Activated CD8-positive, alpha-beta memory T cell treated with anti-CD3 and anti-CD28 coated beads for 4 hours (primary cell): Measurements from ENCODE around the gene SCT.

Source experiments
- DNase-seq, 2 donors: peaks; one replicate each; pipeline ENCODE4 v3.0.0-alpha.2; 2020; ENCODE audit warnings: low read depth in 2 of 2

The SCT gene

GRCh38 chr11:643849-644738 lies 17.1 kb upstream of the SCT start:
- DNase-seq, result no peak

- DNase-seq, result no peak
Observed at GRCh38 chr11:643366-643765, 16.4 kb upstream of the SCT start.

GRCh38 chr11:641806-642370 lies 14.9 kb upstream of the SCT start:
- DNase-seq, result no peak

GRCh38 chr11:640021-640706 lies 13.2 kb upstream of the SCT start:
- no peak for DNase-seq

GRCh38 chr11:639332-639955 lies 12.5 kb upstream of the SCT start:
- DNase-seq, result no peak

- DNase-seq, result no peak
Observed at GRCh38 chr11:638631-639331, 11.8 kb upstream of the SCT start.

GRCh38 chr11:637593-638521 lies 10.9 kb upstream of the SCT start:
- DNase-seq, result no peak

- no peak for DNase-seq
Observed at GRCh38 chr11:637333-637592, 10.3 kb upstream of the SCT start.

GRCh38 chr11:636511-637332 lies 9.7 kb upstream of the SCT start, which contains the start of gene DRD4:
DRD4 (plus strand) TSS chr11:637269; CDS start chr11:637305, 36 bp downstream.
- DNase-seq, result no peak

GRCh38 chr11:635945-636510 lies 9.0 kb upstream of the SCT start:
- DNase-seq, result no peak

GRCh38 chr11:630871-631270 lies 3.9 kb upstream of the SCT start:
- no peak for DNase-seq

GRCh38 chr11:629237-629583 lies 2.2 kb upstream of the SCT start:
- no peak for DNase-seq

- DNase-seq, result no peak
Observed at GRCh38 chr11:628056-628455, 1.1 kb upstream of the SCT start.

- DNase-seq, result no peak
Observed at GRCh38 chr11:627308-627576, 261 bp upstream of the SCT start.

GRCh38 chr11:625636-626268 lies 1.2 kb downstream of the SCT start:
- DNase-seq, result no peak

- no peak for DNase-seq
Observed at GRCh38 chr11:624705-625635, 2.0 kb downstream of the SCT start, which contains the start of gene CDHR5. CDHR5 (minus strand) TSS chr11:624955; CDS start chr11:624902, 53 bp downstream.

GRCh38 chr11:623999-624704 lies 2.8 kb downstream of the SCT start:
- no peak for DNase-seq
